ENCODE data around the gene CPA2. TPM values are rescaled to one million over a fixed set of nuclear protein-coding genes. Genes with fewer than 3 reads are reported as not detected.

Gene CPA2
- total and polyA plus RNA-seq, 7 experiments from 2014 or later: not detected

DNA sequence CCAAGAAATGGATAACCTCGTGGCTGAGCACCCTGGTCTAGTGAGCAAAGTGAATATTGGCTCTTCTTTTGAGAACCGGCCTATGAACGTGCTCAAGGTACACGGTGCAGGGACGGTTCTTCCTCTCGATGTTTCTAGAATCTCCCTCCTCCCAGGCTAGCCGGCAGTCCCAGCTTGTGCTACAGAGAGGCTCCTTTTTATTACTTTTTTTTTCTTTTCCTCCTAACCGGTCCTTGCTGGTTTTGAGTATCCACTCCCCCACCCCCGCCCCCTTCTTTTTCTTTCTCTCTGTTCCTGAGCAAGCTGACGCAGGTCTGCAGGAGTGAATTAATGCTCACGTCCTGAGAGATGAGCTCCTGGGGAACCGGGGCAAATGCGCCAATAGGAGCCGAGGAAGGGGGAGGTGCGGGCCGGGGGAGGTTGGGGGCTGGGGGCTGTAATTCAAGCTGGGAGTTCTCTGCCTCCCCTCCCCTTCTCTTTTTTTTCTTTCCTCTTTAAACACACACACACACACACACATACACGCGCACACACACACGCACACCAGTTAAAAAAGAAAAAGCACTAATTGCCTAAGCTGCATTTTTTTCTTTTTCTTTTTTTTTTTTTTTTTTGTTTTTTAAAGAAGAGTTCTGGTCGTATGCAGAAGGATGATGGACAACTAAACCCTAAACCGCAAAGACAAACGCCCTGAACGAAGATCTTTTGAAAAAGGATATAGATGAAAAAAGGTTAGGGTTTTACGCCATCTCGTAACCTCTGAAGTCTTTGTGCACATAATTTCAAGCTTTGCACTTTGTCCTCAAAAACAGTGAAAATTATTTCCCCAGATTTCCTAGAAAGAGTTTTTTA, 6.6 kb downstream of the CPA2 start:
- H3K9me3 Mint-ChIP-seq: peaks cover 0 to 2% (median 0%) of the 10 kb centered on the region in 11 donors
- peak overlapping the region; percentile 28 for H3K4me3 ChIP-seq (ENCODE audit: low read length)
- DNase-seq (peak in 7 of 9 donors; percentile 14 to 41 (median 22)), ATAC-seq (peak; percentile 32)
- H3K27me3 Mint-ChIP-seq: peaks cover 0 to 6% (median 0%) of the 10 kb centered on the region in 5 donors
- H3K27me3 ChIP-seq (ENCODE audit: control insufficient read depth in 2 of 2, insufficient read depth in 2 of 2, low read length in 2 of 2): no peaks in the 10 kb centered on the region
- H3K36me3 ChIP-seq (ENCODE audit: control insufficient read depth in 2 of 3, insufficient read depth in 3 of 3, low read length in 3 of 3): no peaks in the 10 kb centered on the region
- POLR2A ChIA-PET: interaction anchor here (0.5 to 0.6 kb wide), 2 partner anchors 36 to 183 kb away, joined by 3 to 6 read pairs; no protein-coding TSS in a partner anchor
- peak overlapping the region in 5 of 9 donors; percentile 15 to 90 (median 40) for H3K27ac Mint-ChIP-seq
- H3K4me3 Mint-ChIP-seq: peak overlapping the region; percentile 54 to 91 (median 80)
- peaks cover 0 to 3% (median 0%) of the 10 kb centered on the region in 5 donors for H3K36me3 Mint-ChIP-seq
- H3K27ac ChIP-seq (ENCODE audit: low read depth, low read length): no peak overlapping the region
- H3K9me3 ChIP-seq (ENCODE audit: control insufficient read depth in 2 of 3, low read length in 3 of 3): no peaks in the 10 kb centered on the region
- H3K4me1 Mint-ChIP-seq: peaks cover 0 to 29% (median 12%) of the 10 kb centered on the region in 7 donors
- H3K4me1 ChIP-seq (ENCODE audit: control insufficient read depth in 2 of 2, insufficient read depth in 2 of 2, low read length in 2 of 2): peaks cover 0 to 5% of the 10 kb centered on the region in 2 donors
- CTCF ChIA-PET: interaction anchor here (0.6 kb wide), 1 partner anchor 90 kb away, joined by 4 read pairs; no protein-coding TSS in a partner anchor
- intact Hi-C loops (cut with micrococcal nuclease): no loop called here

DNA sequence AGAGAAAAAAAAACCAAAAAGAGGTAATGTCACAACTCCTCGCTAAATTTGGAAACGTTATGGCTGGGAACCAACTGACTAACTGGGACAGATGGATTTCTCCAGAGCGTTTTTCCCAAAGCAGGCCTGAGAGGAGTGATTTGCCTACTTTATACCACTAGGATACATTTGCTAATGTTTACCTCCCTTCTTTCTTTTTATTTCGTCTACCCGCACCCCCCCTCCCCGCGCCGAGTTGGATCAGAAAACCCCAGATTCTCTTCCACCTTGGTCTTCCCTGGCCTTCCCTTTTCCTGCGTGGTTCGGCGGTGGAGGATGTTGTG, 7.2 kb downstream of the CPA2 start:
- H3K9me3 ChIP-seq (ENCODE audit: control insufficient read depth in 2 of 3, low read length in 3 of 3): no peaks in the 10 kb centered on the region
- H3K27ac Mint-ChIP-seq: peak overlapping the region in 3 of 9 donors; percentile 40 to 65 (median 53)
- POLR2A ChIA-PET: interaction anchor here (0.5 kb wide), 1 partner anchor 36 kb away, joined by 3 read pairs; no protein-coding TSS in a partner anchor
- H3K9me3 Mint-ChIP-seq: peaks cover 0 to 2% (median 0%) of the 10 kb centered on the region in 11 donors
- no peaks in the 10 kb centered on the region for H3K27me3 ChIP-seq (ENCODE audit: control insufficient read depth in 2 of 2, insufficient read depth in 2 of 2, low read length in 2 of 2)
- peaks cover 0 to 6% (median 0%) of the 10 kb centered on the region in 5 donors for H3K27me3 Mint-ChIP-seq
- peak overlapping the region in 9 of 10 donors; percentile 66 to 91 (median 78) for H3K4me3 Mint-ChIP-seq
- DNase-seq (no peak), ATAC-seq (no peak)
- no peaks in the 10 kb centered on the region for H3K36me3 ChIP-seq (ENCODE audit: control insufficient read depth in 2 of 3, insufficient read depth in 3 of 3, low read length in 3 of 3)
- no peak overlapping the region for H3K4me3 ChIP-seq (ENCODE audit: low read length)
- peaks cover 0 to 3% (median 0%) of the 10 kb centered on the region in 5 donors for H3K36me3 Mint-ChIP-seq
- CTCF ChIA-PET: no interaction called here
- H3K4me1 ChIP-seq (ENCODE audit: control insufficient read depth in 2 of 2, insufficient read depth in 2 of 2, low read length in 2 of 2): peaks cover 0 to 5% of the 10 kb centered on the region in 2 donors
- intact Hi-C loops (cut with micrococcal nuclease): no loop called here
- H3K27ac ChIP-seq (ENCODE audit: low read depth, low read length): no peak overlapping the region
- peaks cover 0 to 29% (median 12%) of the 10 kb centered on the region in 7 donors for H3K4me1 Mint-ChIP-seq

DNA sequence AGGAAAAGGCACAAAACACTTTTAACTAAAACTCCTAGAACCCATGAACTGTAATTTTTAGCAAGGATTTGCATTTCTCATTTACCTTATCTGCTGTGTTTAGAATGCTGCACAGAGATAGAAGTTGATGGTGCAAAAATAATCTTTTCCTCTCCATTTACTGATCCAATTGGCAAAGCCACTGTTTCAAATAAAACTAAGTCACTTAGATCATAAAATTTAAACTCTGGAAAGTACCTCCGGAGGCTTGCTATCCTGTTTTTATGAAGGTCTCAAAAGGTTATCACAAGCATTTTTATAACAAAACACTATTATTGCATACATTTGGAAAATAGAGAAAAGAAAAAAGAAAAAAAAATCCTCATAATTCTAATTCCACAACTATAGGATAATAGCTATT, 7.6 kb downstream of the CPA2 start:
- ATAC-seq (no peak), DNase-seq (no peak)
- H3K4me1 ChIP-seq (ENCODE audit: control insufficient read depth in 2 of 2, insufficient read depth in 2 of 2, low read length in 2 of 2): peaks cover 0 to 5% of the 10 kb centered on the region in 2 donors
- ChIA-PET CTCF (no interaction called here), POLR2A (no interaction called here)
- intact Hi-C loops (cut with micrococcal nuclease): no loop called here
- H3K4me1 Mint-ChIP-seq: peaks cover 0 to 29% (median 12%) of the 10 kb centered on the region in 7 donors
- H3K27ac Mint-ChIP-seq: peak overlapping the region in 2 of 9 donors; percentile 53 to 65
- no peak overlapping the region for H3K27ac ChIP-seq (ENCODE audit: low read depth, low read length)
- no peak overlapping the region for H3K4me3 ChIP-seq (ENCODE audit: low read length)
- H3K9me3 ChIP-seq (ENCODE audit: control insufficient read depth in 2 of 3, low read length in 3 of 3): no peaks in the 10 kb centered on the region
- no peaks in the 10 kb centered on the region for H3K27me3 ChIP-seq (ENCODE audit: control insufficient read depth in 2 of 2, insufficient read depth in 2 of 2, low read length in 2 of 2)
- H3K36me3 ChIP-seq (ENCODE audit: control insufficient read depth in 2 of 3, insufficient read depth in 3 of 3, low read length in 3 of 3): no peaks in the 10 kb centered on the region
- H3K4me3 Mint-ChIP-seq: peak overlapping the region in 9 of 10 donors; percentile 50 to 89 (median 76)
- H3K27me3 Mint-ChIP-seq: peaks cover 0 to 6% (median 0%) of the 10 kb centered on the region in 5 donors
- H3K9me3 Mint-ChIP-seq: peaks cover 0 to 2% (median 0%) of the 10 kb centered on the region in 11 donors
- peaks cover 0 to 3% (median 0%) of the 10 kb centered on the region in 5 donors for H3K36me3 Mint-ChIP-seq

DNA sequence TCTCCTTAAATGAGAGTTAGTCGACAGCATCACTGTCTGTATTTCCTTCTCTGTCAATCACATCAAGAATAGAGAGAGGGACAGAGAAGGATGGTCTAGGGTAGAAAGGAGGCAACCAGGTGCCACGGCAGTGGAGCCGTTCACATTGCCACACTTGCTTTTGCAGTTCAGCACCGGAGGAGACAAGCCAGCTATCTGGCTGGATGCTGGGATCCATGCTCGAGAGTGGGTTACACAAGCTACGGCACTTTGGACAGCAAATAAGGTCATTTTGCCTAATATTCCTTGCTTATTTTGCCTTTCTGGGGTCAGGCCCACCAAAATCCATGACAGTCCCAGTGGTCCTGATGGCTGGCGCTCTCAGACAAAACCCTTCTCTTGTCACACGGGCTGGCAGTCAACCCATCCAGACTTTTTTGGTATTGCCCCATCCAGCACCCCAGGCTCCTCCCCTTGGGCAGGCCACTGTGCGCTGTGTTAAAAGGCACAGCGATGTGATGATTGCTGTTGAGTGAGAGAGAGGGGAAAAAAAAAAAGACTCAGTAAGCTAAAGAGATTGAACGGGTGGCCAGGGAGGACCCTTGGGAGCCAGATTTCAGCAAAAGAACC, 8.4 kb downstream of the CPA2 start:
- Histone ChIP-seq H3K4me1 (ENCODE audit: control insufficient read depth in 2 of 2, insufficient read depth in 2 of 2, low read length in 2 of 2) (peaks cover 0 to 5% of the 10 kb centered on the region in 2 donors), H3K27ac (ENCODE audit: low read depth, low read length) (no peak overlapping the region), H3K36me3 (ENCODE audit: control insufficient read depth in 2 of 3, insufficient read depth in 3 of 3, low read length in 3 of 3) (no peaks in the 10 kb centered on the region), H3K9me3 (ENCODE audit: control insufficient read depth in 2 of 3, low read length in 3 of 3) (no peaks in the 10 kb centered on the region), H3K4me3 (ENCODE audit: low read length) (no peak overlapping the region), H3K27me3 (ENCODE audit: control insufficient read depth in 2 of 2, insufficient read depth in 2 of 2, low read length in 2 of 2) (no peaks in the 10 kb centered on the region)
- ATAC-seq: no peak
- POLR2A ChIA-PET: no interaction called here
- peaks cover 0 to 2% (median 0%) of the 10 kb centered on the region in 11 donors for H3K9me3 Mint-ChIP-seq
- intact Hi-C loops (cut with micrococcal nuclease): no loop called here
- no peaks in the 10 kb centered on the region for H3K36me3 Mint-ChIP-seq
- DNase-seq: no peak
- peaks cover 0 to 6% (median 0%) of the 10 kb centered on the region in 5 donors for H3K27me3 Mint-ChIP-seq
- H3K27ac Mint-ChIP-seq: no peak overlapping the region
- no peak overlapping the region for H3K4me3 Mint-ChIP-seq
- H3K4me1 Mint-ChIP-seq: peaks cover 0 to 29% (median 12%) of the 10 kb centered on the region in 7 donors
- CTCF ChIA-PET: no interaction called here

DNA sequence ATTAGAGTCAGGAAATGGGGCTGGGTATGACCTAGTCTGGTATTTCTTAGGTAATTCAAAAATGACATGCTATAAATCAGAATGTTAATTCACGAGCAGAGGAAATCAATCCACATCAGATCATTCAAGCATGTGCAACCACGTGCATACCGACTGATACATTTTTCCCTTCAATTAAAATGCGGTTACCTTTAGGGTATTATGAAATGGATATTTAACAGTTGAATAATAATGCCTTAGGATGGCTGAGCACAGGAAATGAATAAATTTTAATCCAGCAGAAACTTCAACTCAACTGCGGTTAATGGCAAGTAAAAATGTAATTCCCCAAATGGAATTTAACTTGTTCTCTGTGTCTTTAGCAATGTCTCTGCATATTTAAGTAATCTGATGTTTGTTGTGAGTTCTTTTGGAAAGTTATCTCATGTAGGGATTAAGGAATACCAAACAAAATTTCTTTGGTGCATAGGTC, 9.2 kb downstream of the CPA2 start:
- Histone ChIP-seq H3K27ac (ENCODE audit: low read depth, low read length) (no peak overlapping the region), H3K27me3 (ENCODE audit: control insufficient read depth in 2 of 2, insufficient read depth in 2 of 2, low read length in 2 of 2) (no peaks in the 10 kb centered on the region), H3K4me3 (ENCODE audit: low read length) (no peak overlapping the region), H3K9me3 (ENCODE audit: control insufficient read depth in 2 of 3, low read length in 3 of 3) (no peaks in the 10 kb centered on the region), H3K4me1 (ENCODE audit: control insufficient read depth in 2 of 2, insufficient read depth in 2 of 2, low read length in 2 of 2) (peaks cover 0 to 5% of the 10 kb centered on the region in 2 donors), H3K36me3 (ENCODE audit: control insufficient read depth in 2 of 3, insufficient read depth in 3 of 3, low read length in 3 of 3) (no peaks in the 10 kb centered on the region)
- Mint-ChIP-seq H3K27me3 (peaks cover 0 to 6% (median 0%) of the 10 kb centered on the region in 5 donors), H3K27ac (no peak overlapping the region), H3K9me3 (peaks cover 0 to 2% (median 0%) of the 10 kb centered on the region in 11 donors), H3K4me1 (peaks cover 0 to 29% (median 12%) of the 10 kb centered on the region in 7 donors), H3K4me3 (no peak overlapping the region), H3K36me3 (no peaks in the 10 kb centered on the region)
- POLR2A ChIA-PET: no interaction called here
- ATAC-seq: no peak
- intact Hi-C loops (cut with micrococcal nuclease): no loop called here
- no peak for DNase-seq
- CTCF ChIA-PET: no interaction called here

DNA sequence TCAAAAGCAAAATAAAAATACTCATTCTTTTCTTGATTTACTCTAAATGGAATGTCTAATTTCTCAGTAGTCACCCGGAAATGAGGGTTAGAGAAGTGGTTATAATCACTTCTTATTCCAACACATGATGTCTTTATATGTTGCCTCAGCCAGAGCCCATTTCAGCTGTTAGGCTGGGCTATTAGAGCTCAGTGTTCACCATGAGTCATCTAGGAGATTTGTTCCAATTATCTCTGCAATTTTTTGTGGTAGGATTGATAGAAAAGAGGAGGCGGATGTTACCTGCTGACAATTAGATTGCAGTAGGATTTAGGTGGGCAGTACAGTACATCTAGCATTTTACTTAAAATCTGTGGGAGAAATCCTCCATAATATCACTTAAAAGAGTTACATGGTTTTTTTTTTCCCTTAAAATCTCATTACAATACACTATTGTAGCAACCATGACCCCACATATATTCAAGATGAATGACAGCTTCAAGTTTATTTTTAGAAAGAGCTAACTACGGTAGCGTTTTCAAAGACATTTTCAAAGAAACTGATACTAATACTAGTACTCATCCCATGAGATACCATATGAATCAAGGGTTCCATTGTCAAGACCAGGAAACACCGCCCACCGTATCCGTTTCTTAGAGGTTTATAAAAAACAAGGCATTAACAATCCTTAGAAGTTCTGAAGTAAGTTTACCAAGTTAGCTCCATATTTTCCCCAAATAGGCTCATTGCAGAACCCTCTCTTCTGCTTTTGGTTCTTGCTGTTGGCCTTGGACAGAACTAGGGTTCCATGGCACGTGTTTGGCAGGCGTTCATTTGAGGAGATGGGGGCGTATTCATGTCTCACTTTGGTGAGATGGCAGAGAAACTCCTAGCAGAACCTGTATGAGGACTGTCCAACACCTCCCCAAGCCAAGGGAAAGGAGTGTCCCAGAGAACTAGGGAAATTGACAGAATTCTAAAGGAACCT, 10.4 kb downstream of the CPA2 start:
- POLR2A ChIA-PET: no interaction called here
- Histone ChIP-seq H3K27me3 (ENCODE audit: control insufficient read depth in 2 of 2, insufficient read depth in 2 of 2, low read length in 2 of 2) (no peaks in the 10 kb centered on the region), H3K36me3 (ENCODE audit: control insufficient read depth in 2 of 3, insufficient read depth in 3 of 3, low read length in 3 of 3) (no peaks in the 10 kb centered on the region), H3K9me3 (ENCODE audit: control insufficient read depth in 2 of 3, low read length in 3 of 3) (no peaks in the 10 kb centered on the region), H3K4me1 (ENCODE audit: control insufficient read depth in 2 of 2, insufficient read depth in 2 of 2, low read length in 2 of 2) (peaks cover 0 to 5% of the 10 kb centered on the region in 2 donors), H3K4me3 (ENCODE audit: low read length) (no peak overlapping the region), H3K27ac (ENCODE audit: low read depth, low read length) (no peak overlapping the region)
- H3K9me3 Mint-ChIP-seq: peaks cover 0 to 2% (median 0%) of the 10 kb centered on the region in 11 donors
- CTCF ChIA-PET: no interaction called here
- H3K27ac Mint-ChIP-seq: peak overlapping the region in 1 of 9 donors; percentile 56
- H3K4me3 Mint-ChIP-seq: no peak overlapping the region
- ATAC-seq (no peak), DNase-seq (peak in 1 of 9 donors; percentile 38)
- H3K27me3 Mint-ChIP-seq: peaks cover 0 to 6% (median 0%) of the 10 kb centered on the region in 5 donors
- peaks cover 0 to 29% (median 12%) of the 10 kb centered on the region in 7 donors for H3K4me1 Mint-ChIP-seq
- no peaks in the 10 kb centered on the region for H3K36me3 Mint-ChIP-seq
- intact Hi-C loops (cut with micrococcal nuclease): no loop called here
